DOHH2 (cell line): ENCODE data around the gene GTF2A1.
"Not testable (repeated sequence)": the region's sequence is repeated elsewhere in the genome, so short reads cannot be mapped to it uniquely, and the experiment has no call there.

Experiments used
- EZH2phosphoT487 ChIP-seq: fragments of 200-600 bp; sonication (generic); IDR thresholded peaks from 2 replicates; pipeline ENCODE4 v1.6.1; 2017; ENCODE audit warnings: borderline replicate concordance, mild to moderate bottlenecking, antibody characterized with exemption, low read length, moderate library complexity, mixed read lengths
- TF ChIP-seq, protein P1 (sequence below): fragments of 200-600 bp; sonication (generic); IDR thresholded peaks from one replicate; pipeline ENCODE4 v1.5.1; 2014; ENCODE audit warnings: antibody characterized with exemption, mild to moderate bottlenecking, low read depth, low read length; ENCODE audit not compliant: poor library complexity, severe bottlenecking

DNA sequence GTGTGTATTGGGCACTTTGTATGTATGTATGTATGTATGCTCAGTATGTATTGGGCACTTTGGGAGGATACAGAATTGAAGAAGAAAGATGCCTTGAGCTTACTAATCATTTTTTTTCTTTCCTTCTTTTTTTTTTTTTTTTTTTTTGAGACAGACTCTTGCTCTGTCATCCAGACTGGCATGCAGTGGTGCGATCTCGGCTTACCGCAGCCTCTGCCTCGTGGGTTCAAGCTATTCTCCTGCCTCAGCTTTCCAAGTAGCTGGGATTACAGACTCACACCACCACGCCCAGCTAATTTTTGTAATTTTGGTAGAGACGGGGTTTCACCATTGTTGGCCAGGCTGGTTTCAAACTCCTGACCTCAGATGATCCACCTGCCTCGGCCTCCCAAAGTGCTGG lies 3.0 kb upstream of the GTF2A1 start:
- TF ChIP-seq, protein P1, sequence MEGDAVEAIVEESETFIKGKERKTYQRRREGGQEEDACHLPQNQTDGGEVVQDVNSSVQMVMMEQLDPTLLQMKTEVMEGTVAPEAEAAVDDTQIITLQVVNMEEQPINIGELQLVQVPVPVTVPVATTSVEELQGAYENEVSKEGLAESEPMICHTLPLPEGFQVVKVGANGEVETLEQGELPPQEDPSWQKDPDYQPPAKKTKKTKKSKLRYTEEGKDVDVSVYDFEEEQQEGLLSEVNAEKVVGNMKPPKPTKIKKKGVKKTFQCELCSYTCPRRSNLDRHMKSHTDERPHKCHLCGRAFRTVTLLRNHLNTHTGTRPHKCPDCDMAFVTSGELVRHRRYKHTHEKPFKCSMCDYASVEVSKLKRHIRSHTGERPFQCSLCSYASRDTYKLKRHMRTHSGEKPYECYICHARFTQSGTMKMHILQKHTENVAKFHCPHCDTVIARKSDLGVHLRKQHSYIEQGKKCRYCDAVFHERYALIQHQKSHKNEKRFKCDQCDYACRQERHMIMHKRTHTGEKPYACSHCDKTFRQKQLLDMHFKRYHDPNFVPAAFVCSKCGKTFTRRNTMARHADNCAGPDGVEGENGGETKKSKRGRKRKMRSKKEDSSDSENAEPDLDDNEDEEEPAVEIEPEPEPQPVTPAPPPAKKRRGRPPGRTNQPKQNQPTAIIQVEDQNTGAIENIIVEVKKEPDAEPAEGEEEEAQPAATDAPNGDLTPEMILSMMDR, result not testable (repeated sequence)
- TF ChIP-seq EZH2phosphoT487, result not testable (repeated sequence)
